GM21526 (cell line): ENCODE data around the gene SCIN.
"Not testable (repeated sequence)": the region's sequence is repeated elsewhere in the genome, so short reads cannot be mapped to it uniquely, and the experiment has no call there.

ENCODE experiments used
- ATAC-seq: cut with Tn5 transposase; IDR thresholded peaks from one replicate; pipeline ENCODE4 v1.9.1; 2021; ENCODE audit warnings: moderate library complexity; ENCODE audit not compliant: unreplicated experiment, low FRiP score

Gene SCIN

DNA sequence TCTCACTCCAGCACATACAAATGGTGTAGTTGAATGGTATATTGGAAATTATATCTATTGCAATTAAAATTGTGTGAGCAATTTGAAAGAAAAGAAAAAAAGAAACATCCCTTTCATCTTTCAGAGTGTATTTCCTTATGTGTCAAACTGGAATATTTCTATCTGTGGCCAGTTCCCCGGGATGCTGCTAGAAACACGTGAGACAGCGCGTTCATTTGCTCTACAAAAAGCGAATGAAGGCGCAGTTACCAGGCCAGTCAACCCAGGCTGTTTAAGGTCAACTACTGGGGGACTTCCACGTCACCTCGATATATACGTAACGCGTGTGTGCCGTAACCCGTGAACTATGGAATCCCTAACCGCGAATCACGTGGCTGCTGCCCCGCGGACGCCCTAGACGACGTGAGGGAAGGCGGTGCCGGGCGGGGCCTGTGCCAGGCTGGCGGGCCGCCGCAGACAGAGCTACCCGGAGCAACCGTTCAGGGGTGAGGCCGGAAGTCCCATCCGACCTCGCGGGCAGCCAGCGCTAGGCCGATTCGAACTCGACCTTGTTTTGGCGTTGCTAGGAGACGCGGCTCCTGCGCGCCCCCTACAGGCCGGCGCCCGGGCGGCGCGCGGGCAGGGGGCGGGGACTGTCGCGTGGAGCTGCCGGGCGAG lies 115.8 kb downstream of the SCIN start:
- ATAC-seq, result peak; percentile 91

DNA sequence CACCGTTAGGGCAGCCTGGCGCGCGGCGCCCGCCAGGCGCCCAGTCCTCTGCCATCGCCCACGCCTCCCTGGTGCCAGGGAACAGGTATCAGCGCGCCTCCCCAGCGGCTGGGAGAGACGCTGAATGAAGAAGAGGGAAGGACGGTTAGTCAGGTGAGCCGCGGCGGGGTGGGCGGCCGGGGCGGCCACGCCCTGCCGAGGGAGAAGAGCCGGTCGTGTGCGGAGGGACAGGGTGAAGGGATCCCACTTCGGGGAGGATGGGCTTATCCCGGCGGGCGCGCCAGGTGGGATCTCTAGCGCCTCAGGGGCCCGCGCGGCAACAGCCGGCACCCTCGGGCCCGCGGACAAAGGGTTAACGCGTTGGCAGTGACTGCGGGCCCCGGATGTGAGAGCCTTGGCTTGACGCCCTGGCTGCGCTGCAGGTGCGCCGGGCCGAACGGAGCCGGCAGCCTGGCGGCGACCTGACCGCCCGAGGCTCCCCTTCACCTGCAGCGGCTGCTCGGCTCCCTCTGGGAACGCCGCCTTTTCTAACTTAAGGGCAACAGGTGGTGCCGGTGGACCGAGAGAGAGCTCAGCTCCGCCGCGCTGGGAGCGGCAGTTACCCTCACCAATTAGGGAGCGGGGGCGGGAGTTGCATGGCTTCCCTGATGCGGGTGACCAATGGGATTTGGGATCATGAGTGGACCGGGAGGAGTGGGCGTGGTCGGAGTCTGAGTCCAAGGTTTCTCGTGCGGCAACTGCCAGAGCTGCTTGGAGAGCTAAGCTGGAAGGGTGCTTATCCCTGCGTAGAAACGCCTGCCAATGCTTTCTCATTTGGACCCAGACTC lies 116.6 kb downstream of the SCIN start, which contains the start of gene ARL4A:
TSS of gene ARL4A (plus strand) at position 743 of the 827 bp plus-strand sequence. CDS start 622 bp downstream, outside the sequence.
- ATAC-seq, result peak; percentile 89

DNA sequence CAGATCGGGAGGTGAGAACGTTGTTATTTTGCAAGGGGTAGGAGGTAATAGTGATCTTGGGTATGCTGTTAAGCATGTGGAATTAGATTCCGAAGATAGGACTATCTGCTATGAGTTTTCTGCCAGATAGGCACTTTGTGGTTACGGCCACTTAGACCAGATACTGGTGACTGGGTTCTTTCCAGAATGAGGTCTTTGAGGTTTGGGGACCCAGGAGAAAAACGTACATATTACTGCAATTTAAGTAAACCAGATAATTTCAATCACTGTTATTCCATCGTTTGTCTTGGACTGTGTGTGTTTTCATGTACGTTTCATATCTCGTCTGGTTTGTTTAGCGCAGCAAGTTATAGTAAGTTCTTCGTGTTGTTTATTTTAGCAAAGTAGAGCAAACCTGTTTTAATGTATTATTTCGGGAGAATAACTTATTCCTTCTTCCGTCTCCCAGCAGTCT lies 117.2 kb downstream of the SCIN start:
- no peak for ATAC-seq

DNA sequence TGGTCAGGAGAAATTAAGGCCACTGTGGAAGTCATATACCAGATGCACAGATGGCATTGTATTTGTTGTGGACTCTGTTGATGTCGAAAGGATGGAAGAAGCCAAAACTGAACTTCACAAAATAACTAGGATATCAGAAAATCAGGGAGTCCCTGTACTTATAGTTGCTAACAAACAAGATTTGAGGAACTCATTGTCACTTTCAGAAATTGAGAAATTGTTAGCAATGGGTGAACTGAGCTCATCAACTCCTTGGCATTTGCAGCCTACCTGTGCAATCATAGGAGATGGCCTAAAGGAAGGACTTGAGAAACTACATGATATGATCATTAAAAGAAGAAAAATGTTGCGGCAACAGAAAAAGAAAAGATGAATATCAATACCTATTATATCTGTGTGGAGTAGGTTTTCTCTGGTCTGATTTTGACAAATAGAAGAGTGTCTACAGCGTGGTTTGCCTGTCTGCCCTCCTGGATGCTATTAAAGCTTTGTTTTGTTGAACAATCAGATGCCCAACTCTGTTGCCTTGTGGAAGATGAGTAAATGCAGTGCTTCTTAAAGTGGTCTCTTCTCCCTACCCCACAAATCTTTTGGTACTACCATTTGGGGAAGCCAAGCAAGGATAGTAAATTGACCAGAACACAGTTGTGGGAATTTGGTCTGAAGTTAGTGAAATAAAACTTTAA lies 118.1 kb downstream of the SCIN start:
- ATAC-seq, result not testable (repeated sequence)

DNA sequence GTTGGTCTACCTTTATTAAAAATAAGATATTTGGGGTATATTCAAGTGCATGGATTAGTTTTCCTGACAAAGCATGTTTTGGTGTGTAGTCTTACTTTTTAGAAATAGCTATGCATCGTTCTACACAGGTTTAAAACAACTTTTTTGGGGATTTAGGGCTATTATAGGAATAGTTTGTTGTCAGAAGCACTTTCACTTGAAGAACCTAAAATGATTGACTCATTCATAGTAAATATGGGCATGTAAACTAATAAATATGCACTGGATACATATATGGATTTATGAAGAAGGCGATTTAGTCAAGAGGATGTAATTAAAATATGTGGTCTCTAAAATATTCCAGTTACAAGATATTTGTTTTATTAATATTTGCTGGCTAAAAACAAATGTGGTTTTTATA lies 118.9 kb downstream of the SCIN start:
- no peak for ATAC-seq

DNA sequence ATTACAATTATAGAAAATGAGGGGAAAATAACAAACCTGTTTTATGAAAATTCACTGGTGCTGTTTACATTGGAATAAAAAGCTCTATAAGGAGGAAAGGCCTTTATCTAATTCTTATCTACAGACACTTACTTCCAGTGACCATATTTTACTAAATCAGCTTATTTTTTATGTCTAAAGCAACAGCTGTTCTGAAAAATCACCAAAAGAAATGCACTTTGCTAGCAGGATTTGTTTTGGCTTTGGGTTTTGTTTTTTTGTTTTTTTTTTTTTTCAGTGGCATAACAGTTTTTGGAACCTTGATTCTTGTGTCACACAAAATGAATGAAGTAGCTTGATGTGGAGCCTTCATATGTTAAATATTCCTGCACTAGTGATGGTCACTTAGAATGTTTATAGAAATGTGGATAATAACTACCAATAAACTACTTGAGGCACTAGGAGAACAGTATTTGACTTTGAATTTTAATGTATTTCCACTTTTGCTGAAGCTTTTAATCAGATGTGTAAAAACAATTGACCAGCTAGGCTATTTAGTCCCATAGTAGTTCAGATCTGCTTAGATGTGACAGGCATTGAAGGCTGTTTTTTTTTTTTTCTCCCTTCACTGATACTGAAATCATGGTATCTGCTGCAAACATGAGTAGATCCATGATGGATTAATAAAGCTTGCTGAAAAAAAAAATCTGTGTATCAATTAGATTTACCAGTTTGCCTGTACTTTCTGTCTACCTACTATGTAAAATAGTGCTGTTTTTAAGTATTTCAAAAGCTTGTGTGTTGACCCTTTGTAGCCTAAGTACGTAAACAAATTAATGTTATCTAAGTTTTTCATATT lies 119.7 kb downstream of the SCIN start:
- no peak for ATAC-seq

DNA sequence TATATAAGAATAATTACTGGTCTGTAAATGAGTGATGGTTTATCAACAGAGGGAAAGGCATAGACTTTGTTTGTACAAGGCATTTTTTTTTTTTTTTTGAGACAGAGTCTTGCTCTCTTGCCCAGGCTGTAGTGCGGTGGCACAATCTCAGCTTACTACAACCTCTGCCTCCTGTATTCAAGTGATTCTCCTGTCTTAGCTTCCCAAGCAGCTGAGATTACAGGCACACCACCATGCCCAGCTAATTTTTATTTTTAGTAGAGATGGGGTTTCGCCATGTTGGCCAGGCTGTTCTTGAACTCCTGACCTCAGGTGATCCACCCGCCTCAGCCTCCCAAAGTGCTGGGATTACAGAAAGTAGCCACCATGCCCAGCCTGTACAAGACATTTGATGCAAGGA lies 120.9 kb downstream of the SCIN start:
- ATAC-seq, result not testable (repeated sequence)

DNA sequence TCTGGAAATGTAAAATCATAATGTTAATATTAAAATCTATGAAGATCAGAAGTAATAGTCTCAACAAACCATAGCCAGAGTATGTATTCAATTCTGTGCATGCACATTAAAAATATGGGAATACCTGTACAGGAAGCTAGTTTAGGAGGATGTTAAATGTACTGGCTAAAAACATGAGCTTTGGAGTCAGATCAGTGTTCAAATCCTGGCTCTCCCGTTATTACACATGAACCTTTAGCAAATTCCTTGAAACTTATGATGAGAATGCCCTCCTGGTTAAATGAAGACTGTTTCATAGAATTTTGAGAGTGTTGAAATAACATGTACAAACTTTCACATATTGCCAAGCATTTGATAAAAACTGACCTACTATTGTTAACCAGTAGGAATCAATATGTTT lies 121.5 kb downstream of the SCIN start:
- no peak for ATAC-seq

DNA sequence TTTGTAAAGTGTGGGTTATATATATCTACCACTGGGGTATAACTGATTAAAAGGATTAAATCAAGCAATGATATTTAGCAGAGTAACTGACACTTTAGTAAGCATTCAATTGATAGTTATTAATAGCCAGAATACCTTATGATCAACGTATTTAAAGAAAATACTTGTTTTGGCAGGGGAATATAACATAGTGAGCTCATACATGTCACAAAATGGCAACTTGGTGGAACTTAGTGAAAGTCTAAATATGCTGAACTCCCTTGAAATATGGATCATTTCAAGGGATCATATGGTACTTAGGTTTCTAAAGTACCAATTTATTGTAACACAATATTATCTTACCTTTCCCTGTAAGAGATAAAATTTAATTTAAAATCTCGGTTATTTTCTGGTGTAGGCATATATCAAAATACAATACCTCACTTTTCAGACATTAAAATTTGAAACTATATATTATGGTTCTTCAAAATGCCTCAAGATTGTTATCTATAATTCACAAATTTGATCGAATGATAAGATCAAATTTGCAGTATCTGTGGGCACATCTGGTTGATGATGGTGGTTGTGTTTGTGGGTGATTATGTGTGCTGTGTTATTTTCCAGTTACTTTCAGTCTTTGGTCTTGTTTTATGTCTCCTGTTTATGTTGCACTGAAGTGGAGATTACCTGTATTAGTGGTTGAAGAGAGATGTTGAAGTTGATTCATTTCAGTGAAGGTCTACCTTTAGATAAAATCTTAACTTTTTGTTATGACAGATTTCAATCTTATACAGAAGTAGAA lies 122.1 kb downstream of the SCIN start:
- ATAC-seq, result no peak

DNA sequence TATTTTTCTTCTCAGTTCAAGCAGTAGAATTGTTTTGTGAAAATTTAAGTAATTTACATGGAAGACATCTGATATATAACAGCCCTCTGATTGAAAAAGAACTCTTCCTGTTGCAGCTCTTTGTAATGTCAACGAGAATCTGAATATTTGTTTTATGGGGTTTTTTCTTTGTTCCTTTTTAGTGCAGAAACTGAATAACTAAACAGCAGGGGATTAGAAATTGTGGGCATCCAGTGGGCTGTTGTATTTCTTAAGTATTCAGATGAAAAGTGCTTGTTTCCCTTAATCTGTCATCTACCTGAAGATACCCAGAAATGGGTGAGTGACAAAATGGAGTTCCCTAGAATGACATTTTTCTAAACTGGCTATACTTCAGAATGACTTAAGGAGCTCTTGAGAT lies 124.3 kb downstream of the SCIN start:
- no peak for ATAC-seq

DNA sequence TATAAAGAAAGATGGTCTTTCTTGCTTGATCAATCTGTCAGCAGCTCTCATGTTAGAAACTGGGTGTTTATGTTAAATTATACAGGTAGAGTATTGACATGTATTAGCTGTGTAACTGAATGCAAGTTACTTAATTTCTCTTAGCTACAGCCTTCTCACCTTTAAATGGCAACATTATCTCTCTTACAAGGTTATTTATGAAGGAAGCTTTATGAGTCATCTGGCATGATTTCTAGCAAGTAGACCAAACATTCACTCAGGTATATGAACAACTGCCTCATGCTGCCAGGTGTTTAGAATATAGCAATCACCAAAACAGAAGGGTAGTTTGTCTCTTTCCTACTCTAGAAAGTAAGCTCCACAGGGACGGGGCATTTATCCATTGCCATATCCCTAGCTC lies 125.4 kb downstream of the SCIN start:
- no peak for ATAC-seq

DNA sequence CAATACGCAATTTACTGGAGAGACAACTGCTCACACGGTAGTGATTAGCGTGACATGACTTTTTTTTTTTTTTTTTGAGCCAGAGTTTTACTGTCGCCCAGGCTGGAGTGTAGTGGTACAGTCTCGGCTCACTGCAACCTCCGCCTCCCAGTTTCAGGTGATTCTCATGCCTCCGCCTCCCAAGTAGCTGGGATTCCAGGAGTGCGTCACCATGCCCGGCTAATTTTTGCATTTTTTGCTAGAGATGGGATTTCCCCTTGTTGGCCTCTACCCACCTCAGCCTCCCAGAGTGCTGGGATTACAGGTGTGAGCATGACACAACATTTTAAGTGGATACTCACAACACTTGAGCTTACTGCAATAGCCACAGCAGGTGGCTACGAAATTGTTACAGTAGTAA lies 128.8 kb downstream of the SCIN start:
- no peak for ATAC-seq

DNA sequence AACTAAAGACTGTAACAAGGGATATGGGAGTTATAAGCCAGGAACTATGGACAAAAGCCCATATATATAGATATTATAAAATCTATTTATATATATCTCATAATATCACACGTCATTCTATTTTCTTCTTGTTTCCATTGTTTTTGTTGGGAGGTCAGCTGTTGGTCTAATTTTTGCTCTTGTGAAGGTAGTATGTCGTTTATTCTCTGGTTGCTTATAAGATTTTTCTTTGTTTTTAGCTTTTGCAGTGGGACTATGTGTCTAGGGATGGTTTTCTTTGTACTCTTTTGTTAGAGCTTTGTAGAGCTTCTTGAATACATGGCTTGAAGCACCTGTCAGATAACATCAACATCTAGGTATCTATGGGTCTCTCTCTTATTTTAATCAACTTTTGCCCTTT lies 130.9 kb downstream of the SCIN start:
- ATAC-seq, result no peak

DNA sequence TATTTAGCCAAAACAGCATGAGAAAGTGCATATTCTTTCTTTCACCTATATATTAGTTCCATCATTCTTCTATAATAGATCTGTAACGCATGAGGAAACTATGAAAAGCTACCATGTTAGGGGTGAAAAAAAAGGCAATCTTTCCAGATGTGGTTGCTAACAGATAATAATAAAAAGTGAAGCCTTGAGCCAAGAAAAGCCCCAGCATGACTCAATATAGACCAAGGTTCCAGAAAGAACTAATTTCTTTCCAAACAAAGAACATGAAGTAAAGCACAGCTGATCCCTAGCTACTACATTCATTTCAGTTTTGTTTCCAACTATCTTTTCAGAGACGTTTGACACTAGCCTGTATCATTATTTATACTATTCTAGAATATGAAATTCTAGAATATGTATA lies 133.4 kb downstream of the SCIN start:
- ATAC-seq, result no peak

DNA sequence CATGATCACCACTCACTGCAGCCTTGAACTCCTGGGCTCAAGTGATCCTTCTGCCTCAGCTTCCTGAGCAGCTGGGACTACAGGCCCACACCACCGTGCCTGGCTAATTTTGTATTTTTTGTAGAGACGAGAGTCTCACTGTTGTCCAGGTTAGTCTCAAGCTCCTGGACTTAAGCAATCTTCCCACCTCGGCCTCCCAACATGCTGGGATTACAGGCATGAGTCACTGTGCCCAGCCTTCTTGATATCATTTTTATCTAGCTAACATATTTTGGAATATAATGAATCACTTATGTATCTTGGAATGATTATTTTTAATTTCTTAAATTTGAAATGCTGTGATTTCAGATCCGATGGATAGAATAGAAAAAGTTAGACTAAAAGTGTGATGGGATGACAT lies 135.4 kb downstream of the SCIN start:
- no peak for ATAC-seq

DNA sequence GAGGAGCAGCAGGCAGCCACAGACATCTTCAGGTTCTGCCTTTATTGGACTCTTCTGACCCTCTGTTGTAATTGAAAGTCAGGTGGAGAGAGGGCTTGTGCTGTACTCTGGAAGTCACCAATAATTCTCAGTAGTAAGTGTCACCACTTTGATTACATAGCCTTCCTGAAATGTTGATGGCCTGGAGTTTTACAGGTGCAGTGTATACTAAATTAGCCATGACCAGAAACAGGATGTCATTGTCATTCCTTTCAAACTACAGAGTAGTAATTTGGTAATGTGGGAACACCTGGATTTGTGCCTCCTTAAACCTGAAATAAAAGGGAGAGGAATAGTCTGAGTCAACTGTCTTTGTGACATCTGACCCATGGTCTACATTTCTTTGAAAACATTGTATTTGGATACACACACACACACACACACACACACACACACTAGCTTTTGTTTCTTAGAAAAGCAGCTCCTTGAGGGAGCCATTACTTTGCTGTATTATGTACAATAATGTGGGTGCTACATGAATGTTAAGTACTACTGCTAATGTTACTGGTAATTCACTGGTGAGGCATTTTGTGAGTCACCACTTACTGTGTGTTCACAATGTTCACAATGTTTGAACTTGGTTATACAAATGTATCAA lies 136.5 kb downstream of the SCIN start:
- ATAC-seq, result no peak

DNA sequence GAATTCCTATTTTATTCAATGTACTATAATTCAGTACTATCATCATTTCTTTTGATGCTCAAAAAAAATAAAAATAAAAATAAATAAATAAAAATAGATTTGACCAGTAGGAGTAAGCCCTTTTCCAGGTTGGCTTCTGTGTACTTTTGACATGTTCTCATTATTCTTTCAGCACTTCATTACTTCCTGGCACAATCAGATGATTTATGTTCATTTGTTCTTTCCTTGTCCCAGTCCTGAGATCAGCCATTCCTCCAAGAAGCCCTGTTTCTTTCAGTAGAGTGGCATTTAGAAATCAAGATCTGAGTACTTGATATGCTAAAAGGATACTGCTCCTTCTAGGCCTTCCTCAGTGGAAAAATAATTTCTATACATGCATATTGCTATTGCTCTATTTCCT lies 137.8 kb downstream of the SCIN start:
- no peak for ATAC-seq
